OCI-LY7 (cell line): ENCODE results near the gene RTP2. TPM values are rescaled to one million over a fixed set of nuclear protein-coding genes. Genes with fewer than 3 reads are reported as not detected.

Source experiments
- BruUV-seq: library from RNA; stranded (reverse); fragments of 400-500 nt; replicated peaks from 2 replicates; lab custom pipeline; 2021; lab: Mats Ljungman, UMichigan
- CTCF ChIA-PET: fragments of 300-600 bp; sonication (Branson Sonifier 250); formaldehyde crosslinking; loops from one replicate; lab custom pipeline; 2022; ENCODE audit warnings: antibody characterized with exemption; ENCODE audit not compliant: unreplicated experiment; lab: Charles Lee
- POLR2A ChIA-PET: fragments of 300-600 bp; sonication (Branson Sonifier 250); formaldehyde crosslinking; loops from one replicate; lab custom pipeline; 2022; ENCODE audit warnings: antibody characterized with exemption; lab: Charles Lee
- DNase-seq: peaks from one replicate; pipeline ENCODE4 v3.0.0-alpha.2; 2015; ENCODE audit warnings: low spot score
- H2AFZ ChIP-seq: fragments of 200-600 bp; sonication (generic), shearing (Covaris generic); 2 replicates; pipeline ENCODE4 v1.6.1; 2014; ENCODE audit warnings: mild to moderate bottlenecking, antibody characterized with exemption, low read length, moderate library complexity
- H3K27ac ChIP-seq: fragments of 200-600 bp; sonication (generic); 2 replicates; pipeline ENCODE4 v1.5.1; 2014; ENCODE audit warnings: mixed run types, low read depth, mild to moderate bottlenecking, moderate library complexity, low read length, inconsistent platforms; ENCODE audit not compliant: poor library complexity, severe bottlenecking
- H3K36me3 ChIP-seq: fragments of 200-600 bp; sonication (generic); 2 replicates; pipeline ENCODE4 v1.6.1; 2014; ENCODE audit warnings: mild to moderate bottlenecking, antibody characterized with exemption, low read length, moderate library complexity, mixed read lengths; ENCODE audit not compliant: insufficient read depth
- H3K4me1 ChIP-seq: fragments of 200-600 bp; sonication (generic); 2 replicates; pipeline ENCODE4 v1.5.1; 2014; ENCODE audit warnings: mild to moderate bottlenecking, low read length; ENCODE audit not compliant: insufficient read depth, poor library complexity, severe bottlenecking
- H3K4me2 ChIP-seq: fragments of 200-600 bp; sonication (generic); 2 replicates; pipeline ENCODE4 v1.6.1; 2014; ENCODE audit warnings: mild to moderate bottlenecking, low read length
- H3K4me3 ChIP-seq: fragments of 200-600 bp; sonication (generic); 2 replicates; pipeline ENCODE4 v1.5.1; 2014; ENCODE audit warnings: mild to moderate bottlenecking, low read depth, low read length; ENCODE audit not compliant: poor library complexity, severe bottlenecking
- H3K79me2 ChIP-seq: fragments of 200-600 bp; sonication (generic); 2 replicates; pipeline ENCODE4 v1.6.1; 2016; ENCODE audit warnings: low read depth, mild to moderate bottlenecking, low read length, moderate library complexity, mixed read lengths; ENCODE audit not compliant: insufficient read depth
- H3K9me2 ChIP-seq: fragments of 200-600 bp; sonication (generic); 2 replicates; pipeline ENCODE4 v1.6.1; 2016; ENCODE audit warnings: mild to moderate bottlenecking, low read length, mixed read lengths; ENCODE audit not compliant: insufficient read depth
- H3K9me3 ChIP-seq: fragments of 200-600 bp; sonication (generic); 2 replicates; pipeline ENCODE4 v1.6.1; 2014; ENCODE audit warnings: mild to moderate bottlenecking, mixed run types, low read length, mixed read lengths
- H4K20me1 ChIP-seq: fragments of 200-600 bp; sonication (generic); 2 replicates; pipeline ENCODE4 v1.6.1; 2014; ENCODE audit warnings: mild to moderate bottlenecking, antibody characterized with exemption, low read length, moderate library complexity, mixed read lengths; ENCODE audit not compliant: insufficient read depth
- EZH2phosphoT487 ChIP-seq: fragments of 200-600 bp; sonication (generic); IDR thresholded peaks from 2 replicates; pipeline ENCODE4 v1.6.1; 2018; ENCODE audit warnings: low read depth, borderline replicate concordance, mild to moderate bottlenecking, mixed run types, antibody characterized with exemption, low read length, moderate library complexity, mixed read lengths
- intact Hi-C: fragments of 100-400 bp; cut with micrococcal nuclease; formaldehyde crosslinking; loops from one replicate; pipeline ENCODE4 v1.10.0; 2022; ENCODE audit not compliant: unreplicated experiment
- total RNA-seq, 2 experiments: library from RNA; depleted of rRNA in 1 of 2; stranded (reverse); fragments of >200 nt in 1 of 2; shearing (Covaris generic) in 1 of 2; gene quantifications; 2 replicates each; pipeline ENCODE4 v1.2.3, GENCODE V29; 2014 to 2022
- TF ChIP-seq, protein P1 (sequence below): fragments of 200-600 bp; sonication (generic); conservative IDR thresholded peaks from 2 replicates; pipeline ENCODE4 v1.5.1; 2014; ENCODE audit warnings: mild to moderate bottlenecking, antibody characterized with exemption, low read length, moderate library complexity, mixed read lengths

RTP2 gene
- total RNA-seq, 2 experiments from 2014 or later: not detected

- CTCF ChIA-PET: interaction anchor here (0.6 kb wide), 1 partner anchor 28 kb away, joined by 3 read pairs; no protein-coding TSS in a partner anchor
- Histone ChIP-seq H3K27ac (no peak overlapping the region), H3K4me1 (no peaks in the 10 kb centered on the region), H3K79me2 (no peaks in the 10 kb centered on the region), H4K20me1 (no peaks in the 10 kb centered on the region), H3K9me2 (no peaks in the 10 kb centered on the region), H3K9me3 (no peaks in the 10 kb centered on the region), H2AFZ (no peak overlapping the region), H3K36me3 (no peaks in the 10 kb centered on the region), H3K4me2 (no peak overlapping the region), H3K4me3 (no peak overlapping the region)
- TF ChIP-seq EZH2phosphoT487: no peak
- TF ChIP-seq, protein P1, sequence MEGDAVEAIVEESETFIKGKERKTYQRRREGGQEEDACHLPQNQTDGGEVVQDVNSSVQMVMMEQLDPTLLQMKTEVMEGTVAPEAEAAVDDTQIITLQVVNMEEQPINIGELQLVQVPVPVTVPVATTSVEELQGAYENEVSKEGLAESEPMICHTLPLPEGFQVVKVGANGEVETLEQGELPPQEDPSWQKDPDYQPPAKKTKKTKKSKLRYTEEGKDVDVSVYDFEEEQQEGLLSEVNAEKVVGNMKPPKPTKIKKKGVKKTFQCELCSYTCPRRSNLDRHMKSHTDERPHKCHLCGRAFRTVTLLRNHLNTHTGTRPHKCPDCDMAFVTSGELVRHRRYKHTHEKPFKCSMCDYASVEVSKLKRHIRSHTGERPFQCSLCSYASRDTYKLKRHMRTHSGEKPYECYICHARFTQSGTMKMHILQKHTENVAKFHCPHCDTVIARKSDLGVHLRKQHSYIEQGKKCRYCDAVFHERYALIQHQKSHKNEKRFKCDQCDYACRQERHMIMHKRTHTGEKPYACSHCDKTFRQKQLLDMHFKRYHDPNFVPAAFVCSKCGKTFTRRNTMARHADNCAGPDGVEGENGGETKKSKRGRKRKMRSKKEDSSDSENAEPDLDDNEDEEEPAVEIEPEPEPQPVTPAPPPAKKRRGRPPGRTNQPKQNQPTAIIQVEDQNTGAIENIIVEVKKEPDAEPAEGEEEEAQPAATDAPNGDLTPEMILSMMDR: no peak
- BruUV-seq: no TSS peak
- POLR2A ChIA-PET: no interaction called here
- intact Hi-C loops: no loop called here
- DNase-seq: no peak
Observed at GRCh38 chr3:187706971-187707370, 4.6 kb upstream of the RTP2 start.

GRCh38 chr3:187705164-187705563, 2.8 kb upstream of the RTP2 start:
- intact Hi-C loops: no loop called here
- ChIA-PET POLR2A (no interaction called here), CTCF (no interaction called here)
- Histone ChIP-seq H3K9me2 (no peaks in the 10 kb centered on the region), H3K36me3 (no peaks in the 10 kb centered on the region), H3K4me1 (no peaks in the 10 kb centered on the region), H3K9me3 (no peaks in the 10 kb centered on the region), H2AFZ (no peak overlapping the region), H3K4me3 (no peak overlapping the region), H4K20me1 (no peaks in the 10 kb centered on the region), H3K4me2 (no peak overlapping the region), H3K79me2 (no peaks in the 10 kb centered on the region), H3K27ac (no peak overlapping the region)
- no peak for DNase-seq
- no TSS peak for BruUV-seq
- TF ChIP-seq, protein P1: no peak
- TF ChIP-seq EZH2phosphoT487: no peak

DNA sequence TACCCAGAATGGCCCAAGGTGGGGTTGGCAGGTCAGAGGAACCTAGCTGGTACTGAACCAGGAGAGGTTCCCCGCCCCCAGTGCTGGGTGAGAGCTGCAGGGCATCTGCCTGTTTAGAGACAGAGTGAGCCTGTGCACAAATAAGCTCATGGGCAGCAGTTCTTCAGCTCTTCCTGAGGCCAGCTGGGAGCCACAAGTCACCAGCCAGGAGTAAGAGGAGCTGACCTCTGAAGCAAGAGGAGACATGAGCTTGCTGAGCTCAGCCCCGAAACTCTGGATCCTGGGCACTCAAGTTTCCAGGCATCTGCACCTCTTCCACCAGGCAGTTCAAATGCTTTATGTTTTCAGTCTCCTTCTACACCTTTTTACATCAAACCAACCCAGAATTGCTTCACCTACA, 2.1 kb downstream of the RTP2 start:
- POLR2A ChIA-PET: interaction anchor here (0.5 kb wide), 1 partner anchor 57 kb away, joined by 3 read pairs; no protein-coding TSS in a partner anchor
- no TSS peak for BruUV-seq
- no peaks in the 10 kb centered on the region for H3K79me2 ChIP-seq
- no peak overlapping the region for H2AFZ ChIP-seq
- DNase-seq: no peak
- H3K4me2 ChIP-seq: no peak overlapping the region
- CTCF ChIA-PET: no interaction called here
- intact Hi-C loops: no loop called here
- H3K9me2 ChIP-seq: no peaks in the 10 kb centered on the region
- no peaks in the 10 kb centered on the region for H3K9me3 ChIP-seq
- H3K36me3 ChIP-seq: no peaks in the 10 kb centered on the region
- H3K4me3 ChIP-seq: no peak overlapping the region
- no peaks in the 10 kb centered on the region for H3K4me1 ChIP-seq
- no peaks in the 10 kb centered on the region for H4K20me1 ChIP-seq
- TF ChIP-seq, protein P1: no peak
- no peak overlapping the region for H3K27ac ChIP-seq
